ENCODE measurements around the gene SCARB1. TPM values are rescaled to one million over a fixed set of nuclear protein-coding genes. Genes with fewer than 3 reads are reported as not detected.

SCARB1 gene
- total RNA-seq, 1 donor from 2014 or later = 25.8 TPM

- no peaks in the 10 kb centered on the region for H3K36me3 Mint-ChIP-seq (ENCODE audit: low read depth)
- intact Hi-C loops (cut with micrococcal nuclease) = no loop called here
- H3K4me3 Mint-ChIP-seq (ENCODE audit: low read depth) = no peak overlapping the region
- H3K9me3 Mint-ChIP-seq = no peaks in the 10 kb centered on the region
- H3K27me3 Mint-ChIP-seq (ENCODE audit: low read depth) = no peaks in the 10 kb centered on the region
- peaks cover 3% of the 10 kb centered on the region for H3K4me1 Mint-ChIP-seq (ENCODE audit: low read depth)
- no peak for DNase-seq (ENCODE audit: low spot score)
- no peak overlapping the region for H3K27ac Mint-ChIP-seq
Measured at GRCh38 chr12:124841558-124841945, 22.1 kb downstream of the SCARB1 start.

- no peaks in the 10 kb centered on the region for H3K9me3 Mint-ChIP-seq
- peaks cover 3% of the 10 kb centered on the region for H3K4me1 Mint-ChIP-seq (ENCODE audit: low read depth)
- no peak overlapping the region for H3K27ac Mint-ChIP-seq
- H3K4me3 Mint-ChIP-seq (ENCODE audit: low read depth) = no peak overlapping the region
- H3K36me3 Mint-ChIP-seq (ENCODE audit: low read depth) = no peaks in the 10 kb centered on the region
- no peaks in the 10 kb centered on the region for H3K27me3 Mint-ChIP-seq (ENCODE audit: low read depth)
- no peak for DNase-seq (ENCODE audit: low spot score)
- intact Hi-C loops (cut with micrococcal nuclease) = no loop called here
Measured at GRCh38 chr12:124837958-124838803, 25.5 kb downstream of the SCARB1 start.

GRCh38 chr12:124837249-124837897 lies 26.3 kb downstream of the SCARB1 start:
- no peak for DNase-seq (ENCODE audit: low spot score)
- no peaks in the 10 kb centered on the region for H3K27me3 Mint-ChIP-seq (ENCODE audit: low read depth)
- H3K36me3 Mint-ChIP-seq (ENCODE audit: low read depth) = no peaks in the 10 kb centered on the region
- no peak overlapping the region for H3K4me3 Mint-ChIP-seq (ENCODE audit: low read depth)
- intact Hi-C loops (cut with micrococcal nuclease) = no loop called here
- H3K27ac Mint-ChIP-seq = no peak overlapping the region
- H3K9me3 Mint-ChIP-seq = no peaks in the 10 kb centered on the region
- H3K4me1 Mint-ChIP-seq (ENCODE audit: low read depth) = peaks cover 3% of the 10 kb centered on the region

GRCh38 chr12:124836759-124837158 lies 26.9 kb downstream of the SCARB1 start:
- Mint-ChIP-seq H3K27me3 (ENCODE audit: low read depth) (no peaks in the 10 kb centered on the region), H3K4me1 (ENCODE audit: low read depth) (peaks cover 3% of the 10 kb centered on the region), H3K4me3 (ENCODE audit: low read depth) (no peak overlapping the region), H3K27ac (no peak overlapping the region), H3K9me3 (no peaks in the 10 kb centered on the region), H3K36me3 (ENCODE audit: low read depth) (no peaks in the 10 kb centered on the region)
- intact Hi-C loops (cut with micrococcal nuclease) = no loop called here
- DNase-seq (ENCODE audit: low spot score) = no peak

- H3K4me3 Mint-ChIP-seq (ENCODE audit: low read depth) = no peak overlapping the region
- no peak for DNase-seq (ENCODE audit: low spot score)
- H3K9me3 Mint-ChIP-seq = no peaks in the 10 kb centered on the region
- H3K4me1 Mint-ChIP-seq (ENCODE audit: low read depth) = peaks cover 3% of the 10 kb centered on the region
- H3K27ac Mint-ChIP-seq = no peak overlapping the region
- intact Hi-C loops (cut with micrococcal nuclease) = no loop called here
- H3K36me3 Mint-ChIP-seq (ENCODE audit: low read depth) = no peaks in the 10 kb centered on the region
- H3K27me3 Mint-ChIP-seq (ENCODE audit: low read depth) = no peaks in the 10 kb centered on the region
Measured at GRCh38 chr12:124835656-124836410, 27.8 kb downstream of the SCARB1 start.

- no peak for DNase-seq (ENCODE audit: low spot score)
- Mint-ChIP-seq H3K4me3 (ENCODE audit: low read depth) (no peak overlapping the region), H3K4me1 (ENCODE audit: low read depth) (peaks cover 3% of the 10 kb centered on the region), H3K27ac (no peak overlapping the region), H3K9me3 (peaks cover 2% of the 10 kb centered on the region), H3K36me3 (ENCODE audit: low read depth) (peaks cover 3% of the 10 kb centered on the region), H3K27me3 (ENCODE audit: low read depth) (no peaks in the 10 kb centered on the region)
- intact Hi-C loops (cut with micrococcal nuclease) = no loop called here
Measured at GRCh38 chr12:124834822-124835221, 28.8 kb downstream of the SCARB1 start.

- DNase-seq (ENCODE audit: low spot score) = no peak
- Mint-ChIP-seq H3K4me1 (ENCODE audit: low read depth) (peaks cover 4% of the 10 kb centered on the region), H3K4me3 (ENCODE audit: low read depth) (no peak overlapping the region), H3K27me3 (ENCODE audit: low read depth) (no peaks in the 10 kb centered on the region), H3K36me3 (ENCODE audit: low read depth) (peaks cover 3% of the 10 kb centered on the region), H3K9me3 (peaks cover 6% of the 10 kb centered on the region), H3K27ac (no peak overlapping the region)
- intact Hi-C loops (cut with micrococcal nuclease) = no loop called here
Measured at GRCh38 chr12:124833693-124834122, 30.0 kb downstream of the SCARB1 start.

- H3K27ac Mint-ChIP-seq = no peak overlapping the region
- intact Hi-C loops (cut with micrococcal nuclease) = no loop called here
- no peak overlapping the region for H3K4me3 Mint-ChIP-seq (ENCODE audit: low read depth)
- no peak for DNase-seq (ENCODE audit: low spot score)
- peaks cover 3% of the 10 kb centered on the region for H3K36me3 Mint-ChIP-seq (ENCODE audit: low read depth)
- H3K9me3 Mint-ChIP-seq = peaks cover 6% of the 10 kb centered on the region
- peaks cover 4% of the 10 kb centered on the region for H3K4me1 Mint-ChIP-seq (ENCODE audit: low read depth)
- no peaks in the 10 kb centered on the region for H3K27me3 Mint-ChIP-seq (ENCODE audit: low read depth)
Measured at GRCh38 chr12:124832856-124833255, 30.8 kb downstream of the SCARB1 start.

- Mint-ChIP-seq H3K36me3 (ENCODE audit: low read depth) (peaks cover 3% of the 10 kb centered on the region), H3K27me3 (ENCODE audit: low read depth) (no peaks in the 10 kb centered on the region), H3K4me1 (ENCODE audit: low read depth) (peaks cover 7% of the 10 kb centered on the region), H3K27ac (no peak overlapping the region), H3K9me3 (peaks cover 6% of the 10 kb centered on the region), H3K4me3 (ENCODE audit: low read depth) (no peak overlapping the region)
- DNase-seq (ENCODE audit: low spot score) = no peak
- intact Hi-C loops (cut with micrococcal nuclease) = no loop called here
Measured at GRCh38 chr12:124831590-124831989, 32.1 kb downstream of the SCARB1 start.

- Mint-ChIP-seq H3K36me3 (ENCODE audit: low read depth) (peaks cover 3% of the 10 kb centered on the region), H3K4me1 (ENCODE audit: low read depth) (peaks cover 7% of the 10 kb centered on the region), H3K27me3 (ENCODE audit: low read depth) (no peaks in the 10 kb centered on the region), H3K9me3 (peaks cover 6% of the 10 kb centered on the region), H3K4me3 (ENCODE audit: low read depth) (no peak overlapping the region), H3K27ac (no peak overlapping the region)
- intact Hi-C loops (cut with micrococcal nuclease) = no loop called here
- no peak for DNase-seq (ENCODE audit: low spot score)
Measured at GRCh38 chr12:124830306-124830705, 33.4 kb downstream of the SCARB1 start.

GRCh38 chr12:124829708-124830304 lies 33.9 kb downstream of the SCARB1 start:
- no peak overlapping the region for H3K27ac Mint-ChIP-seq
- peaks cover 3% of the 10 kb centered on the region for H3K36me3 Mint-ChIP-seq (ENCODE audit: low read depth)
- H3K4me3 Mint-ChIP-seq (ENCODE audit: low read depth) = no peak overlapping the region
- intact Hi-C loops (cut with micrococcal nuclease) = no loop called here
- H3K4me1 Mint-ChIP-seq (ENCODE audit: low read depth) = peaks cover 7% of the 10 kb centered on the region
- no peak for DNase-seq (ENCODE audit: low spot score)
- peaks cover 6% of the 10 kb centered on the region for H3K9me3 Mint-ChIP-seq
- no peaks in the 10 kb centered on the region for H3K27me3 Mint-ChIP-seq (ENCODE audit: low read depth)

GRCh38 chr12:124829008-124829707 lies 34.5 kb downstream of the SCARB1 start:
- intact Hi-C loops (cut with micrococcal nuclease) = no loop called here
- Mint-ChIP-seq H3K27me3 (ENCODE audit: low read depth) (no peaks in the 10 kb centered on the region), H3K4me1 (ENCODE audit: low read depth) (peaks cover 7% of the 10 kb centered on the region), H3K27ac (no peak overlapping the region), H3K9me3 (peaks cover 6% of the 10 kb centered on the region), H3K36me3 (ENCODE audit: low read depth) (peaks cover 3% of the 10 kb centered on the region), H3K4me3 (ENCODE audit: low read depth) (no peak overlapping the region)
- no peak for DNase-seq (ENCODE audit: low spot score)
